GM06990 (cell line): ENCODE results near the gene CIB4.

ENCODE experiments used
- DNase-seq: peaks from one replicate; pipeline ENCODE4 v3.0.0-alpha.2; 2011; ENCODE audit not compliant: insufficient read length; ENCODE audit errors: extremely low read depth
- H3K27me3 ChIP-seq: replicated peaks from 2 replicates; pipeline ENCODE4 v1.6.0; 2011; ENCODE audit warnings: low read length; ENCODE audit not compliant: control insufficient read depth, insufficient read depth
- H3K36me3 ChIP-seq: 2 replicates; pipeline ENCODE4 v1.5.1; 2011; ENCODE audit warnings: low read length; ENCODE audit not compliant: control insufficient read depth, insufficient read depth
- H3K4me3 ChIP-seq: replicated peaks from 2 replicates; pipeline ENCODE4 v1.5.1; 2011; ENCODE audit warnings: low read depth, mild to moderate bottlenecking, control low read depth, low read length
- CTCF ChIP-seq: IDR thresholded peaks from 2 replicates; pipeline ENCODE4 v1.5.1; 2011; ENCODE audit warnings: low read length, control low read depth, mild to moderate bottlenecking, inconsistent platforms; ENCODE audit not compliant: insufficient read depth, poor library complexity, severe bottlenecking

CIB4 gene

DNA sequence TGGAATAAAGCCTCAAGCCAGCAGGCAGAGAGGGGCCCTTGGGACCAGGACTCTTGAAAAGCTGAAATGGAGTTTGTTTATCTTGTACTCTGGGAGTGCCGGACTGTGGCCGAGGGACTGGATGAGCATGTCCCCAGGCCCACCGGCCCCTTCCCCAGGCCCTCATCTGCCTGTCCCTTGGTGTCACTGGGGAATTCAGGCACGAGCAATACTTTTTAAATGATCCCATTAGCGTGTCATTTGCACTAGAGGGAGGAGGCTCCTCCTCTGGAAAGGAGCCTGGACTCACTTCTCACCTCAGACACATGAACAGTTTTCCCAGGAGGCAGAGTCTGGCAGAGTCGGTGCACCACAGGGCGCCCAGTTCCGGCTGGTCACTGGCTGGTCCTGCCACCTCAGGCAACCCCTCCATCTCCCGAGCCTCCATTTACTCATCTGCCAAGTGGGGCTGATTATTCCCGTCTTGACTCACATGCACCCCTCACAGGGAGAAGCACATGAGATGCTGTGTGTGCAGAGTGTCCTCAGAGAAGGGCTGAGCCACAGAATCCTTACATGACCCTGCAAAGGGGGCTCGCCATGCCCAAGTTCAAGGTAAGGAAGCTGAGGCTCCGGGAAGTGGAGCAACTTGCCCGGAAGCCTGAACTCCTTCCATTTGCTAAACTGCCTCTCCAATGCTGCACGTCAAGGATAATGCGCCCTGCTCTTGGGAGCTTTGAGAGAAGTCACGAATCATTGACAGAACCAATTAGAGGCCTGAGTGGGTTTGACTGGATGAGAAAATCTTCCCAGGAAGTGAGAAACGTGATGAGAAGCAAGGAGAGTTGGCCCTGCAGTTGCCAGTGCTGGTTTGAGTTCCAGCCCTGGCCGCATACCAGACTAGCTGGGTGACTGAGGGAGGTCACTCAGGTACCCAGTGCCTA lies 26.7 kb downstream of the CIB4 start:
- TF ChIP-seq CTCF, result no peak
- no peak for DNase-seq
- no peak overlapping the region for H3K4me3 ChIP-seq
- no peaks in the 10 kb centered on the region for H3K36me3 ChIP-seq
- H3K27me3 ChIP-seq, result no peaks in the 10 kb centered on the region; the same call in none of the 2 replicates

GRCh38 chr2:26613241-26614215 lies 27.6 kb downstream of the CIB4 start:
- Histone ChIP-seq H3K27me3 (no peaks in the 10 kb centered on the region; the same call in 1 of the 2 replicates), H3K4me3 (no peak overlapping the region), H3K36me3 (no peaks in the 10 kb centered on the region)
- no peak for DNase-seq
- TF ChIP-seq CTCF, result no peak

DNA sequence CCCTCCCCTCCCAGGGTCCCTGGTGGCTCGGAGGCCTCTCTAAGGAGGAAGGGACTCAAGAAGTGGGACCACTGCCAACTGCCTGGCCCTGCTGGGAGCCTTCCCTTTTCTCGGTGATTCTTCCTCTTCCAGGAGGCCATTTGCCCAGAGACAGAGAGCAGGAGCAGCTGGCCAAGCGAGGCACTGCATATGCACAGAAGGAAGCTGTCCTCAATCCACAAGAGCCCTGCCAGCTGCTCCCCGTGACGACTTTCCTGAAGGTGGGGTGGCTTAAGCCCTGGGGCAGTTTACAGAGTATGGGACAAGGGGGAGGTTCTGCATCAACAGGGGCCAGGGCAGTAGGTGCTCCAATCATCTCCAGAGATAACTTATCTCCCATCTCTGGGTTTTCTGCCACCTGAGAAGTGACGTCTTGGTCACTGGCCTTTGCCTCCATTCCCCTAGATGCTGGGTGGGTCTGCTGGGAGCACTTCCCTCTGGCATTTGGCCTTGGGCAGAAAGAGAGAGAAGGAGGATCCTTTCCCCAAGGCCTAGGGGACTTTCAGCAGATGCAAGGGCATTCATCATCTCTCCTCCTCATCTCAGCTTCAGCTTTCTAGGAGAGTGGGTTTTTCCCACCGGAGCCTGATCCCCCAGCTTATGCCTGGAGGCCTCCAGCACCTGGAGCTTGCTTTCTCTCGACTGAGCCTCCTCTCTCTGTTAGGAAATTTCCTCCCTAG lies 28.5 kb downstream of the CIB4 start:
- no peak for TF ChIP-seq CTCF
- H3K36me3 ChIP-seq, result no peaks in the 10 kb centered on the region
- no peak overlapping the region for H3K4me3 ChIP-seq
- no peak for DNase-seq
- H3K27me3 ChIP-seq, result no peaks in the 10 kb centered on the region; the same call in 1 of the 2 replicates

DNA sequence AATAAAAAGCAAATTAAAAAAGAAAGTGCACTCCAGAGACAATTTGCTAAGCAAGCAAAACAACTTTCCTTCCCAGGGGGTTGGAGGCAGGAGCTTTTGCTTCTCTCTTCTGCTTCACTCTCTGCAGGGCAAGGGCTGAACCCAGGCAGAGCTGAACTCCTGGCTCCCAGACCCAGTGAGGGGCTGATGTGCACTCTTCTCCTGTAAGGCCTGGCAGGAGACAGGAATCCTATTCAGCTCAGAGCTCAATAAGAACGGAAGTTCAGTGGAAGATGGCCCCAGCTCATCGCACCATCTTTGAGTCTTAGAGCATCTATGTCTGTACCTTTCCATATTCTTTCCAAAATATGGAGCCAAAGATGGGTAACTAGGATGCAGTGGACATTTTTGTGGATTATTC lies 29.1 kb downstream of the CIB4 start:
- H3K4me3 ChIP-seq, result no peak overlapping the region
- no peak for DNase-seq
- H3K27me3 ChIP-seq, result no peaks in the 10 kb centered on the region; the same call in 1 of the 2 replicates
- no peaks in the 10 kb centered on the region for H3K36me3 ChIP-seq
- no peak for TF ChIP-seq CTCF
